Sciatic nerve (tissue), 2 donors: Measurements from ENCODE around the gene LOXHD1. TPM values are rescaled to one million over a fixed set of nuclear protein-coding genes. Genes with fewer than 3 reads are reported as not detected.

Experiments
- ATAC-seq: fragments of 200-7000 bp; cut with Tn5 transposase; one replicate; pipeline ENCODE4 v1.9.1; 2020; ENCODE audit warnings: mild to moderate bottlenecking, moderate library complexity
- DNase-seq: peaks from one replicate; pipeline ENCODE4 v3.0.0-alpha.2; 2020; ENCODE audit warnings: low spot score
- intact Hi-C: fragments of 100-400 bp; cut with DNase I; formaldehyde crosslinking; loops from one replicate; pipeline ENCODE4 v1.14.2; 2022
- total RNA-seq: library from RNA; stranded (reverse); fragmentation: NEBNext Ultra II Directional; extraction: Animal tissue kit (Norgen Biotek cat#: 25700); gene quantifications from one replicate; pipeline ENCODE4 v1.2.1, GENCODE V29; 2021
- donor health status: DM: no; HTN: no; CAD: no.
- donor health status: DM: no; HTN: no; CAD: no.

Gene LOXHD1
- 0.89 TPM for total RNA-seq

GRCh38 chr18:46657115-46657955 is at the start of gene LOXHD1:
LOXHD1 (minus strand) TSS chr18:46657220; CDS start chr18:46657033, 187 bp downstream.
- DNase-seq, result no peak
- intact Hi-C loops, result loop anchor here (10.0 kb wide), 1 partner anchor 483 kb away; a partner anchor contains a TSS

GRCh38 chr18:46705521-46705920 is 48.5 kb upstream of the LOXHD1 start:
- intact Hi-C loops, result no loop called here
- no peak for ATAC-seq
- no peak for DNase-seq

More at GRCh38 chr18:46657115-46657955, at the start of gene LOXHD1:
- no peak for ATAC-seq

GRCh38 chr18:46704816-46705215 is 47.8 kb upstream of the LOXHD1 start:
- intact Hi-C loops, result no loop called here
- ATAC-seq (no peak), DNase-seq (no peak)

GRCh38 chr18:46704189-46704588 is 47.2 kb upstream of the LOXHD1 start:
- ATAC-seq (no peak), DNase-seq (no peak)
- intact Hi-C loops, result no loop called here

GRCh38 chr18:46702471-46702870 is 45.5 kb upstream of the LOXHD1 start:
- intact Hi-C loops, result no loop called here
- ATAC-seq, result no peak
- no peak for DNase-seq

- ATAC-seq (no peak), DNase-seq (no peak)
- intact Hi-C loops, result no loop called here
Observed at GRCh38 chr18:46700066-46700824, 43.2 kb upstream of the LOXHD1 start.

- DNase-seq (no peak), ATAC-seq (no peak)
- intact Hi-C loops, result no loop called here
Observed at GRCh38 chr18:46696702-46697101, 39.7 kb upstream of the LOXHD1 start.

- intact Hi-C loops, result no loop called here
- DNase-seq (no peak), ATAC-seq (no peak)
Observed at GRCh38 chr18:46696268-46696667, 39.2 kb upstream of the LOXHD1 start.

GRCh38 chr18:46693996-46694395 is 37.0 kb upstream of the LOXHD1 start:
- ATAC-seq (no peak), DNase-seq (no peak)
- intact Hi-C loops, result no loop called here

- no peak for DNase-seq
- no peak for ATAC-seq
- intact Hi-C loops, result no loop called here
Observed at GRCh38 chr18:46688853-46689525, 32.0 kb upstream of the LOXHD1 start.

GRCh38 chr18:46686186-46686585 is 29.2 kb upstream of the LOXHD1 start:
- intact Hi-C loops, result no loop called here
- ATAC-seq, result no peak
- DNase-seq, result no peak

GRCh38 chr18:46683252-46683651 is 26.2 kb upstream of the LOXHD1 start:
- DNase-seq, result no peak
- intact Hi-C loops, result no loop called here
- no peak for ATAC-seq

- no peak for ATAC-seq
- intact Hi-C loops, result no loop called here
Observed at GRCh38 chr18:46680784-46681695, 24.0 kb upstream of the LOXHD1 start.

GRCh38 chr18:46679846-46680598 is 23.0 kb upstream of the LOXHD1 start:
- DNase-seq (no peak), ATAC-seq (no peak)
- intact Hi-C loops, result no loop called here

More at GRCh38 chr18:46680784-46681695, 24.0 kb upstream of the LOXHD1 start:
- no peak for DNase-seq

GRCh38 chr18:46678785-46679399 is 21.9 kb upstream of the LOXHD1 start:
- no peak for DNase-seq
- ATAC-seq, result no peak
- intact Hi-C loops, result no loop called here

GRCh38 chr18:46678041-46678440 is 21.0 kb upstream of the LOXHD1 start:
- DNase-seq, result no peak
- intact Hi-C loops, result no loop called here
- no peak for ATAC-seq

- DNase-seq, result no peak
- intact Hi-C loops, result no loop called here
- ATAC-seq, result no peak
Observed at GRCh38 chr18:46677611-46678010, 20.6 kb upstream of the LOXHD1 start.
